ACC112 (cell line): Measurements from ENCODE around the gene PIK3R3.

Experiments used
- H2AFZ ChIP-seq: fragments of 200-600 bp; sonication (generic); one replicate; pipeline ENCODE4 v1.6.0; 2017; ENCODE audit warnings: antibody characterized with exemption, low read length; ENCODE audit not compliant: unreplicated experiment
- H3K27ac ChIP-seq: fragments of 200-600 bp; sonication (generic); 2 replicates; pipeline ENCODE4 v1.5.1; 2014; ENCODE audit warnings: low read depth, mild to moderate bottlenecking, antibody characterized with exemption, low read length, moderate library complexity
- H3K27me3 ChIP-seq: fragments of 200-600 bp; sonication (generic); 2 replicates; pipeline ENCODE4 v1.6.1; 2014; ENCODE audit warnings: mild to moderate bottlenecking, antibody characterized with exemption, low read length, moderate library complexity, mixed read lengths; ENCODE audit not compliant: insufficient read depth
- H3K36me3 ChIP-seq: fragments of 200-600 bp; sonication (generic); 2 replicates; pipeline ENCODE4 v1.6.1; 2016; ENCODE audit warnings: mild to moderate bottlenecking, antibody characterized with exemption, low read length, moderate library complexity, mixed read lengths; ENCODE audit not compliant: insufficient read depth
- H3K4me1 ChIP-seq: fragments of 200-600 bp; sonication (generic); one replicate; pipeline ENCODE4 v1.6.1; 2016; ENCODE audit warnings: low read length, mixed read lengths; ENCODE audit not compliant: insufficient read depth, unreplicated experiment, control insufficient read depth
- H3K4me3 ChIP-seq: fragments of 200-600 bp; sonication (generic); 2 replicates; pipeline ENCODE4 v1.5.1; 2014; ENCODE audit warnings: mild to moderate bottlenecking, low read depth, low read length
- H3K79me2 ChIP-seq: fragments of 200-600 bp; sonication (generic); one replicate; pipeline ENCODE4 v1.6.0; 2016; ENCODE audit warnings: low read length; ENCODE audit not compliant: control insufficient read depth, unreplicated experiment, insufficient read depth

The PIK3R3 gene

GRCh38 chr1:46132529-46133180 is at the start of gene PIK3R3:
Gene PIK3R3, minus strand, starts transcription at chr1:46132629. Its CDS starts 677 bp downstream, at chr1:46131952.
- peak within 1 kb of the TSS; percentile 96 for H3K4me3 ChIP-seq
- H3K27ac ChIP-seq = peak within 1 kb of the TSS; percentile 94
- peaks cover 30% of the 10 kb centered on the region for H3K79me2 ChIP-seq
- peak within 1 kb of the TSS; percentile 57 for H2AFZ ChIP-seq
- no peaks in the 10 kb centered on the region for H3K36me3 ChIP-seq
- H3K27me3 ChIP-seq = no peaks in the 10 kb centered on the region
- H3K4me1 ChIP-seq = peaks cover 37% of the 10 kb centered on the region

- peaks cover 31% of the 10 kb centered on the region for H3K4me1 ChIP-seq
- no peak overlapping the region for H3K4me3 ChIP-seq
Observed at GRCh38 chr1:46181343-46182260, 49.2 kb upstream of the PIK3R3 start.

GRCh38 chr1:46180082-46180616 is 47.7 kb upstream of the PIK3R3 start:
- Histone ChIP-seq H3K27me3 (no peaks in the 10 kb centered on the region), H2AFZ (no peak overlapping the region), H3K36me3 (no peaks in the 10 kb centered on the region), H3K27ac (no peak overlapping the region), H3K4me3 (no peak overlapping the region), H3K4me1 (peaks cover 31% of the 10 kb centered on the region), H3K79me2 (no peaks in the 10 kb centered on the region)

More at GRCh38 chr1:46181343-46182260, 49.2 kb upstream of the PIK3R3 start:
- no peaks in the 10 kb centered on the region for H3K27me3 ChIP-seq
- H2AFZ ChIP-seq = no peak overlapping the region
- no peaks in the 10 kb centered on the region for H3K36me3 ChIP-seq
- H3K27ac ChIP-seq = no peak overlapping the region
- H3K79me2 ChIP-seq = no peaks in the 10 kb centered on the region

- H3K27ac ChIP-seq = no peak overlapping the region
- H3K4me3 ChIP-seq = no peak overlapping the region
- peak overlapping the region; percentile 88 for H2AFZ ChIP-seq
- H3K4me1 ChIP-seq = peaks cover 31% of the 10 kb centered on the region
- H3K79me2 ChIP-seq = no peaks in the 10 kb centered on the region
- no peaks in the 10 kb centered on the region for H3K27me3 ChIP-seq
- H3K36me3 ChIP-seq = no peaks in the 10 kb centered on the region
Observed at GRCh38 chr1:46179138-46180081, 47.0 kb upstream of the PIK3R3 start.

- peaks cover 25% of the 10 kb centered on the region for H3K4me1 ChIP-seq
- no peak within 1 kb of the TSS for H3K27ac ChIP-seq
- H3K79me2 ChIP-seq = no peaks in the 10 kb centered on the region
- H3K4me3 ChIP-seq = no peak within 1 kb of the TSS
- no peaks in the 10 kb centered on the region for H3K36me3 ChIP-seq
- H3K27me3 ChIP-seq = no peaks in the 10 kb centered on the region
- no peak within 1 kb of the TSS for H2AFZ ChIP-seq
Observed at GRCh38 chr1:46176211-46176865, 43.9 kb upstream of the PIK3R3 start, which contains the start of gene P3R3URF. Gene P3R3URF, minus strand, starts transcription at chr1:46176488. Its CDS starts 17 bp downstream, at chr1:46176471.

GRCh38 chr1:46175243-46175642 is 42.8 kb upstream of the PIK3R3 start:
- Histone ChIP-seq H3K27me3 (no peaks in the 10 kb centered on the region), H3K27ac (no peak overlapping the region), H2AFZ (no peak overlapping the region)

GRCh38 chr1:46174448-46175231 is 42.2 kb upstream of the PIK3R3 start, which contains the start of gene TSPAN1:
Gene TSPAN1, plus strand, starts transcription at chr1:46175087. Its CDS starts 6,021 bp downstream, at chr1:46181108.
- Histone ChIP-seq H3K36me3 (no peaks in the 10 kb centered on the region), H3K27ac (no peak within 1 kb of the TSS), H3K4me3 (no peak within 1 kb of the TSS), H3K79me2 (no peaks in the 10 kb centered on the region), H2AFZ (no peak within 1 kb of the TSS), H3K4me1 (peaks cover 29% of the 10 kb centered on the region), H3K27me3 (no peaks in the 10 kb centered on the region)

More at GRCh38 chr1:46175243-46175642, 42.8 kb upstream of the PIK3R3 start:
- Histone ChIP-seq H3K4me3 (no peak overlapping the region), H3K79me2 (no peaks in the 10 kb centered on the region), H3K36me3 (no peaks in the 10 kb centered on the region), H3K4me1 (peaks cover 29% of the 10 kb centered on the region)

- Histone ChIP-seq H2AFZ (no peak overlapping the region), H3K27ac (no peak overlapping the region), H3K79me2 (no peaks in the 10 kb centered on the region), H3K4me1 (peaks cover 25% of the 10 kb centered on the region), H3K27me3 (no peaks in the 10 kb centered on the region), H3K36me3 (no peaks in the 10 kb centered on the region), H3K4me3 (no peak overlapping the region)
Observed at GRCh38 chr1:46173361-46173856, 41.0 kb upstream of the PIK3R3 start.

GRCh38 chr1:46172321-46172720 is 39.9 kb upstream of the PIK3R3 start:
- Histone ChIP-seq H3K79me2 (no peaks in the 10 kb centered on the region), H3K36me3 (no peaks in the 10 kb centered on the region), H3K4me3 (no peak overlapping the region), H2AFZ (no peak overlapping the region), H3K27me3 (peaks cover 1% of the 10 kb centered on the region; the same call in 1 of the 2 replicates), H3K27ac (no peak overlapping the region), H3K4me1 (peaks cover 26% of the 10 kb centered on the region)
